ENCODE data around the gene MYO5B.

GRCh38 chr18:49875155-49875554 is 319.8 kb downstream of the MYO5B start:
- TF ChIP-seq CTCF (IDR thresholded peaks at IDR 0.05 in 4 of 5, conservative IDR thresholded peaks at IDR 0.05 in 1 of 5) (no peak), POLR2A (IDR thresholded peaks at IDR 0.05) (no peak)
